ENCODE data around the gene KIAA1755. TPM values are rescaled to one million over a fixed set of nuclear protein-coding genes. Genes with fewer than 3 reads are reported as not detected.
"Not testable (repeated sequence)": the region's sequence is repeated elsewhere in the genome, so short reads cannot be mapped to it uniquely, and the experiment has no call there.

KIAA1755 gene
- total RNA-seq, 1 donor from 2014 or later = 0.22 TPM

GRCh38 chr20:38283236-38283635 is 22.7 kb upstream of the KIAA1755 start:
- Histone ChIP-seq H3K4me3 (no peak overlapping the region), H3K36me3 (no peaks in the 10 kb centered on the region), H3K9ac (no peak overlapping the region), H3K79me2 (ENCODE audit: low read depth) (no peaks in the 10 kb centered on the region), H3K4me2 (no peak overlapping the region), H3F3A (ENCODE audit: low read depth) (peaks cover 3% of the 10 kb centered on the region), H3K4me1 (peaks cover 8% of the 10 kb centered on the region), H3K9me3 (ENCODE audit: low read depth) (no peaks in the 10 kb centered on the region), H3K27me3 (no peaks in the 10 kb centered on the region), H4K20me1 (ENCODE audit: low read depth) (no peaks in the 10 kb centered on the region), H2AFZ (replicated peaks) (no peak overlapping the region), H3K27ac (no peak overlapping the region)
- TF ChIP-seq CTCF (IDR thresholded peaks at IDR 0.05) = no peak
- no peak for TF ChIP-seq EZH2 (IDR thresholded peaks at IDR 0.05)
- TF ChIP-seq EZH2phosphoT487 (IDR thresholded peaks at IDR 0.05) = no peak
- peaks cover 3% of the 10 kb centered on the region for H3K27me3 Mint-ChIP-seq (ENCODE audit: insufficient read depth, low read depth)
- no peak overlapping the region for H3K4me3 Mint-ChIP-seq
- DNase-seq (ENCODE audit: low spot score) = no peak
- H3K27ac Mint-ChIP-seq = peak overlapping the region; percentile 11
- H3K9me3 Mint-ChIP-seq = peaks cover 22% of the 10 kb centered on the region
- peaks cover 33% of the 10 kb centered on the region for H3K4me1 Mint-ChIP-seq
- no peaks in the 10 kb centered on the region for H3K36me3 Mint-ChIP-seq

DNA sequence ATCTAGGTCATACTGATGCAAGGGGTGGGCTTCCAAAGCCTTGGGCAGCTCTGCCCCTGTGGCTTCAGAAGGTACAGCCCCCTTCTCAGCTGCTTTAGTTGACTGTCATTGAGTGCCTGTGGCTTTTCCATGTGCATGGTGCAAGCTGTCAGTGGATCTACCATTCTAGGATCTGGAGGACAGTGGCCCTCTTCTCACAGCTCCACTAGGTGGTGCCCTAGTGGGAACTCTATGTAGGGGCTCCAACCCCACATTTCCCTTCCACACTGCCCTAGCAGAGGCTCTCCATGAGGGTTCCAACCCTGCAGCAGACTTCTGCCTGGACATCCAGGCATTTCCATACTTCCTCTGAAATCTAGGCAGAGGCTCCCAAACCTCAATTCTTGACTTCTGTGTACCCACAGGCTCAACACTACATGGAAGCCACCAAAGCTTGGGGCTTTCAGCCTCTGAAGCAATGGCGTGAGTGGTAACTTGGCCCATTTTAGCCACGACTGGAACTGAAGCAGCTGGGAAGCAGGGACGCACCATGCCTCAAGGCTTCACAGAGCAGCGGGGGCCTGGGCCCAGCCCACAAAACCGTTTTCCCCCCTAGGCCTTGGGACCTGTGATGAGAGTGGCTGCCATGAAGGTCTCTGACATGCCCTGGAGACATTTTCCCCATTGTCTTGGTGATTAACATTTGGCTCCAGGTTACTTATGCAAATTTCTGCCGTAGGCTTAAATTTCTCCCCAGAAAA is 20.8 kb upstream of the KIAA1755 start:
- peaks cover 22% of the 10 kb centered on the region for H3K9me3 Mint-ChIP-seq

GRCh38 chr20:38278763-38279162 is 18.2 kb upstream of the KIAA1755 start:
- Histone ChIP-seq H3K27ac (no peak overlapping the region), H3K4me1 (no peaks in the 10 kb centered on the region), H2AFZ (replicated peaks) (no peak overlapping the region), H3K79me2 (ENCODE audit: low read depth) (no peaks in the 10 kb centered on the region), H3F3A (ENCODE audit: low read depth) (peaks cover 6% of the 10 kb centered on the region), H3K4me2 (peak overlapping the region; percentile 59), H3K36me3 (no peaks in the 10 kb centered on the region), H4K20me1 (ENCODE audit: low read depth) (no peaks in the 10 kb centered on the region), H3K9ac (no peak overlapping the region), H3K27me3 (no peaks in the 10 kb centered on the region), H3K9me3 (ENCODE audit: low read depth) (no peaks in the 10 kb centered on the region), H3K4me3 (no peak overlapping the region)
- Mint-ChIP-seq H3K4me3 (no peak overlapping the region), H3K4me1 (peaks cover 23% of the 10 kb centered on the region), H3K9me3 (peaks cover 21% of the 10 kb centered on the region), H3K36me3 (no peaks in the 10 kb centered on the region), H3K27ac (no peak overlapping the region), H3K27me3 (ENCODE audit: insufficient read depth, low read depth) (peaks cover 10% of the 10 kb centered on the region)
- DNase-seq (ENCODE audit: low spot score) = no peak
- no peak for TF ChIP-seq EZH2phosphoT487 (IDR thresholded peaks at IDR 0.05)
- no peak for TF ChIP-seq EZH2 (IDR thresholded peaks at IDR 0.05)
- no peak for TF ChIP-seq CTCF (IDR thresholded peaks at IDR 0.05)

More for the DNA sequence above, 20.8 kb upstream of the KIAA1755 start:
- not testable (repeated sequence) for H3K36me3 ChIP-seq; H3K4me1 ChIP-seq; H3K36me3 Mint-ChIP-seq; H3K27me3 ChIP-seq; H3K27ac Mint-ChIP-seq; H3K9me3 ChIP-seq (ENCODE audit: low read depth); H3K4me3 Mint-ChIP-seq; H3K4me2 ChIP-seq; H3K27me3 Mint-ChIP-seq (ENCODE audit: insufficient read depth, low read depth); H3K4me3 ChIP-seq; H3F3A ChIP-seq (ENCODE audit: low read depth); H3K27ac ChIP-seq; H3K79me2 ChIP-seq (ENCODE audit: low read depth); H3K9ac ChIP-seq; DNase-seq (ENCODE audit: low spot score); H2AFZ ChIP-seq (replicated peaks); H4K20me1 ChIP-seq (ENCODE audit: low read depth)
- peaks cover 25% of the 10 kb centered on the region for H3K4me1 Mint-ChIP-seq

DNA sequence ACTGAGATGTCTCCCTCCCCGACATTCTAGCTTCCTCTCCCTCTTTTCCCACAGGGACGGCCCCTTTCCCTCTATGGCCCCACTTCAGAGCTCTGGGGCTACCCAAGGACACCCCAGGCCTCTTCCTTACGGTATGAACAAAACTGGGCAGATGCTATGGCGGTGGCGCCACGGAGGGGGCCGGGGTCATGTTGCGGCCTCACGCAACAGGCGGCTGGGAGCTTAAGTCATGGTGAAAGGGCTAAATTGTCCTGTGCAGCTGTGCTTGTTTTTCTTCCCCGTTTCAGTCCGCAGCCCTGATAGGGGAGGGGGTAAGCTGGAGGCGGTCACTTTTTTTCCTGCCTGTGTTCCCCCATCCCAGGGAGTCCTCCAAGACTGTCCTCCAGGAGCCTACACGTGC is 17.6 kb upstream of the KIAA1755 start:
- no peaks in the 10 kb centered on the region for H3K36me3 Mint-ChIP-seq
- Histone ChIP-seq H3K4me3 (no peak overlapping the region), H3K4me2 (peak overlapping the region; percentile 59), H3K27ac (no peak overlapping the region), H3K27me3 (no peaks in the 10 kb centered on the region), H3K4me1 (no peaks in the 10 kb centered on the region), H2AFZ (replicated peaks) (peak overlapping the region; percentile 85), H4K20me1 (ENCODE audit: low read depth) (no peaks in the 10 kb centered on the region), H3K9ac (no peak overlapping the region), H3K36me3 (no peaks in the 10 kb centered on the region), H3K79me2 (ENCODE audit: low read depth) (no peaks in the 10 kb centered on the region), H3F3A (ENCODE audit: low read depth) (peaks cover 6% of the 10 kb centered on the region), H3K9me3 (ENCODE audit: low read depth) (no peaks in the 10 kb centered on the region)
- no peak overlapping the region for H3K4me3 Mint-ChIP-seq
- H3K9me3 Mint-ChIP-seq = peaks cover 18% of the 10 kb centered on the region
- H3K4me1 Mint-ChIP-seq = peaks cover 23% of the 10 kb centered on the region
- peak; percentile 76 for DNase-seq (ENCODE audit: low spot score)
- H3K27me3 Mint-ChIP-seq (ENCODE audit: insufficient read depth, low read depth) = peaks cover 10% of the 10 kb centered on the region
- H3K27ac Mint-ChIP-seq = peak overlapping the region; percentile 86
- TF ChIP-seq CTCF (IDR thresholded peaks at IDR 0.05) (no peak), EZH2phosphoT487 (IDR thresholded peaks at IDR 0.05) (no peak), EZH2 (IDR thresholded peaks at IDR 0.05) (no peak)

Data from neural progenitor cell (in vitro differentiated cells).